ENCODE data around the gene FILIP1. TPM values are rescaled to one million over a fixed set of nuclear protein-coding genes. Genes with fewer than 3 reads are reported as not detected.

The FILIP1 gene
- total and polyA plus RNA-seq, 2 donors (not counting 1 experiment from before 2014, with no cell fraction given) = 0.33 to 2.3 TPM

- Histone ChIP-seq H3K9ac (ENCODE audit: insufficient read depth, low read length) (no peak overlapping the region), H2AFZ (ENCODE audit: low read length) (no peak overlapping the region), H3K4me3 (replicated peaks in 1 of 4; ENCODE audit: control extremely low read depth in 1 of 4, insufficient read depth in 1 of 4, low read depth in 3 of 4, low read length in 4 of 4) (no peak overlapping the region), H3K4me1 (ENCODE audit: control insufficient read depth, extremely low read depth, insufficient read depth, low read length) (no peaks in the 10 kb centered on the region), H3K27me3 (ENCODE audit: control insufficient read depth, insufficient read depth, low read length) (no peaks in the 10 kb centered on the region), H3K9me3 (ENCODE audit: control insufficient read depth, insufficient read depth, low read depth, low read length) (no peaks in the 10 kb centered on the region), H3K36me3 (ENCODE audit: control insufficient read depth, insufficient read depth, low read length) (no peaks in the 10 kb centered on the region), H4K20me1 (ENCODE audit: control insufficient read depth, extremely low read depth, insufficient read depth, low read length) (no peaks in the 10 kb centered on the region), H3K79me2 (ENCODE audit: control insufficient read depth, insufficient read depth, low read length) (no peaks in the 10 kb centered on the region), H3K27ac (ENCODE audit: insufficient read depth, low read length) (no peak overlapping the region), H3K4me2 (ENCODE audit: extremely low read depth, insufficient read depth, low read length) (no peak overlapping the region)
- TF ChIP-seq EZH2 (IDR thresholded peaks at IDR 0.05; ENCODE audit: low read length, missing control alignments) (no peak), CTCF (conservative IDR thresholded peaks at IDR 0.05 in 1 of 2, IDR thresholded peaks at IDR 0.05 in 1 of 2; ENCODE audit: low read depth in 1 of 2, low read length in 2 of 2) (no peak)
- DNase-seq (ENCODE audit: low read depth in 2 of 2) = no peak
Observed at GRCh38 chr6:75486850-75487518, 6.6 kb downstream of the FILIP1 start.

GRCh38 chr6:75484535-75484934 lies 9.1 kb downstream of the FILIP1 start:
- H4K20me1 ChIP-seq (ENCODE audit: control insufficient read depth, extremely low read depth, insufficient read depth, low read length) = no peaks in the 10 kb centered on the region
- no peak overlapping the region for H3K27ac ChIP-seq (ENCODE audit: insufficient read depth, low read length)
- no peak for DNase-seq (ENCODE audit: low read depth in 2 of 2)
- H3K9me3 ChIP-seq (ENCODE audit: control insufficient read depth, insufficient read depth, low read depth, low read length) = no peaks in the 10 kb centered on the region
- no peak for TF ChIP-seq EZH2 (IDR thresholded peaks at IDR 0.05; ENCODE audit: low read length, missing control alignments)
- no peak for TF ChIP-seq CTCF (conservative IDR thresholded peaks at IDR 0.05 in 1 of 2, IDR thresholded peaks at IDR 0.05 in 1 of 2; ENCODE audit: low read depth in 1 of 2, low read length in 2 of 2)
- H2AFZ ChIP-seq (ENCODE audit: low read length) = no peak overlapping the region
- peaks cover 13% of the 10 kb centered on the region for H3K4me1 ChIP-seq (ENCODE audit: control insufficient read depth, extremely low read depth, insufficient read depth, low read length)
- no peaks in the 10 kb centered on the region for H3K27me3 ChIP-seq (ENCODE audit: control insufficient read depth, insufficient read depth, low read length)
- no peak overlapping the region for H3K4me3 ChIP-seq (replicated peaks in 1 of 4; ENCODE audit: control extremely low read depth in 1 of 4, insufficient read depth in 1 of 4, low read depth in 3 of 4, low read length in 4 of 4)
- no peaks in the 10 kb centered on the region for H3K79me2 ChIP-seq (ENCODE audit: control insufficient read depth, insufficient read depth, low read length)
- H3K9ac ChIP-seq (ENCODE audit: insufficient read depth, low read length) = no peak overlapping the region
- no peaks in the 10 kb centered on the region for H3K36me3 ChIP-seq (ENCODE audit: control insufficient read depth, insufficient read depth, low read length)
- H3K4me2 ChIP-seq (ENCODE audit: extremely low read depth, insufficient read depth, low read length) = no peak overlapping the region

- Histone ChIP-seq H3K9me3 (ENCODE audit: control insufficient read depth, insufficient read depth, low read depth, low read length) (no peaks in the 10 kb centered on the region), H3K9ac (ENCODE audit: insufficient read depth, low read length) (no peak overlapping the region), H3K4me1 (ENCODE audit: control insufficient read depth, extremely low read depth, insufficient read depth, low read length) (peaks cover 13% of the 10 kb centered on the region), H2AFZ (ENCODE audit: low read length) (no peak overlapping the region), H3K79me2 (ENCODE audit: control insufficient read depth, insufficient read depth, low read length) (no peaks in the 10 kb centered on the region), H3K4me2 (ENCODE audit: extremely low read depth, insufficient read depth, low read length) (no peak overlapping the region), H3K27ac (ENCODE audit: insufficient read depth, low read length) (no peak overlapping the region), H3K4me3 (replicated peaks in 1 of 4; ENCODE audit: control extremely low read depth in 1 of 4, insufficient read depth in 1 of 4, low read depth in 3 of 4, low read length in 4 of 4) (no peak overlapping the region), H4K20me1 (ENCODE audit: control insufficient read depth, extremely low read depth, insufficient read depth, low read length) (no peaks in the 10 kb centered on the region), H3K27me3 (ENCODE audit: control insufficient read depth, insufficient read depth, low read length) (no peaks in the 10 kb centered on the region), H3K36me3 (ENCODE audit: control insufficient read depth, insufficient read depth, low read length) (no peaks in the 10 kb centered on the region)
- no peak for DNase-seq (ENCODE audit: low read depth in 2 of 2)
- no peak for TF ChIP-seq CTCF (conservative IDR thresholded peaks at IDR 0.05 in 1 of 2, IDR thresholded peaks at IDR 0.05 in 1 of 2; ENCODE audit: low read depth in 1 of 2, low read length in 2 of 2)
- no peak for TF ChIP-seq EZH2 (IDR thresholded peaks at IDR 0.05; ENCODE audit: low read length, missing control alignments)
Observed at GRCh38 chr6:75483136-75483952, 10.3 kb downstream of the FILIP1 start.

Data from fibroblast of lung (primary cell).